Endothelial cell of umbilical vein (primary cell): Measurements from ENCODE around the gene C2CD3. TPM values are rescaled to one million over a fixed set of nuclear protein-coding genes. Genes with fewer than 3 reads are reported as not detected.

Experiments used
- BruUV-seq: library from RNA; stranded (reverse); fragments of 400-500 nt; replicated peaks from 2 replicates; lab custom pipeline; 2021; lab: Mats Ljungman, UMichigan
- CTCF ChIA-PET: fragments of 300-600, 350-600 bp; sonication (Branson Sonifier 250); formaldehyde crosslinking; loops from one replicate; lab custom pipeline; 2021; ENCODE audit warnings: antibody characterized with exemption, inconsistent platforms; lab: Charles Lee
- POLR2A ChIA-PET: fragments of 300-600, 350-600 bp; sonication (Branson Sonifier 250); formaldehyde crosslinking; loops from one replicate; lab custom pipeline; 2021; ENCODE audit warnings: antibody characterized with exemption, inconsistent platforms; lab: Charles Lee
- DNase-seq: peaks from one replicate; pipeline ENCODE4 v3.0.0-alpha.2; 2011; ENCODE audit warnings: low read depth, low spot score
- FAIRE-seq: peaks from 2 replicates; lab custom pipeline; 2011; peaks lifted over from hg19 to GRCh38; lab: Jason Lieb, UNC
- H2AFZ ChIP-seq: 2 replicates; pipeline ENCODE4 v1.6.0; 2012; ENCODE audit warnings: low read depth, low read length, control low read depth, inconsistent platforms
- H3K27ac ChIP-seq: 2 replicates; pipeline ENCODE4 v1.5.1; 2011; ENCODE audit warnings: low read depth, mild to moderate bottlenecking, control low read depth, low read length, moderate library complexity; ENCODE audit not compliant: insufficient read depth
- H3K27me3 ChIP-seq, 2 experiments: 2 replicates each; pipeline versions ENCODE4 v1.6.0 to v1.6.1; 2011; ENCODE audit warnings: low read length in 2 of 2, mixed read lengths in 1 of 2; ENCODE audit not compliant: control insufficient read depth in 2 of 2, insufficient read depth in 2 of 2
- H3K36me3 ChIP-seq, 2 experiments: 2 replicates in 1 of 2; 3 replicates in 1 of 2; pipeline ENCODE4 v1.5.1; 2011; ENCODE audit warnings: low read length in 2 of 2, mild to moderate bottlenecking in 1 of 2, moderate library complexity in 1 of 2; ENCODE audit not compliant: control insufficient read depth in 2 of 2, insufficient read depth in 2 of 2; ENCODE audit errors: extremely low read depth in 1 of 2
- H3K4me1 ChIP-seq: 3 replicates; pipeline ENCODE4 v1.5.1; 2011; ENCODE audit warnings: mild to moderate bottlenecking, low read length; ENCODE audit not compliant: control insufficient read depth, insufficient read depth; ENCODE audit errors: extremely low read depth
- H3K4me2 ChIP-seq: 2 replicates; pipeline ENCODE4 v1.6.1; 2011; ENCODE audit warnings: low read length, control low read depth, mixed read lengths; ENCODE audit not compliant: insufficient read depth
- H3K4me3 ChIP-seq, 3 experiments: fragments of 200-600 bp in 1 of 3; sonication (generic), shearing (Covaris generic) in 1 of 3; replicated peaks in 1 of 3; 2 replicates each; pipeline ENCODE4 v1.5.1; 2011 to 2016; ENCODE audit warnings: control low read depth in 3 of 3, low read length in 3 of 3, mild to moderate bottlenecking in 2 of 3, inconsistent platforms in 1 of 3, low read depth in 1 of 3, moderate library complexity in 1 of 3; ENCODE audit not compliant: insufficient read depth in 1 of 3
- H3K79me2 ChIP-seq: 2 replicates; pipeline ENCODE4 v1.6.0; 2012; ENCODE audit warnings: low read length, inconsistent platforms; ENCODE audit not compliant: control insufficient read depth, insufficient read depth
- H3K9ac ChIP-seq: replicated peaks from 2 replicates; pipeline ENCODE3; 2011; ENCODE audit warnings: low read length, control low read depth; ENCODE audit not compliant: insufficient read depth; ENCODE audit errors: extremely low read depth
- H3K9me1 ChIP-seq: replicated peaks from 3 replicates; pipeline ENCODE4 v1.6.0; 2011; ENCODE audit warnings: mild to moderate bottlenecking, low read length; ENCODE audit not compliant: control insufficient read depth, insufficient read depth; ENCODE audit errors: extremely low read depth
- H3K9me3 ChIP-seq: replicated peaks from 2 replicates; pipeline ENCODE4 v1.5.1; 2012; ENCODE audit warnings: low read length, inconsistent platforms; ENCODE audit not compliant: control insufficient read depth, insufficient read depth
- H4K20me1 ChIP-seq: replicated peaks from 2 replicates; pipeline ENCODE3; 2011; ENCODE audit warnings: mild to moderate bottlenecking, low read length; ENCODE audit not compliant: control insufficient read depth, insufficient read depth; ENCODE audit errors: extremely low read depth
- EZH2 ChIP-seq: IDR thresholded peaks from 2 replicates; pipeline ENCODE4 v1.6.1; 2012; ENCODE audit warnings: borderline replicate concordance, low read depth, mild to moderate bottlenecking, moderate library complexity, low read length, inconsistent platforms; ENCODE audit not compliant: severe bottlenecking
- FOS ChIP-seq: IDR thresholded peaks from 2 replicates; pipeline ENCODE4 v1.6.1; 2011; ENCODE audit warnings: mild to moderate bottlenecking, low read length, moderate library complexity, borderline replicate concordance; ENCODE audit not compliant: insufficient read depth
- GATA2 ChIP-seq: IDR thresholded peaks from 2 replicates; pipeline ENCODE4 v1.7.0; 2011; ENCODE audit warnings: low read depth, mild to moderate bottlenecking, moderate library complexity, mixed read lengths, low read length; ENCODE audit not compliant: insufficient read length, insufficient read depth
- JUN ChIP-seq: IDR thresholded peaks from 2 replicates; pipeline ENCODE4 v1.6.1; 2011; ENCODE audit warnings: borderline replicate concordance, low read depth; ENCODE audit not compliant: insufficient read length, insufficient read depth
- MYC ChIP-seq: IDR thresholded peaks from one replicate; pipeline ENCODE4 v1.6.1; 2011; ENCODE audit warnings: mild to moderate bottlenecking, low read depth, low read length
- POLR2A ChIP-seq: IDR thresholded peaks from 2 replicates; pipeline ENCODE4 v1.6.1; 2012; ENCODE audit warnings: low read depth, mild to moderate bottlenecking, control low read depth, low read length
- POLR2AphosphoS5 ChIP-seq: IDR thresholded peaks from 2 replicates; pipeline ENCODE4 v1.6.1; 2012; ENCODE audit warnings: low read depth, mild to moderate bottlenecking, control low read depth, low read length, moderate library complexity; ENCODE audit not compliant: insufficient read depth
- dilution Hi-C: fragments of 300-500 bp; cut with MboI; formaldehyde crosslinking; loops from one replicate; pipeline ENCODE4 v1.15.0; 2019; ENCODE audit warnings: low sequenced_read_pairs; ENCODE audit not compliant: extremely low pct_ligation_motif_present
- intact Hi-C: fragments of 100-400 bp; cut with micrococcal nuclease; formaldehyde crosslinking; loops from one replicate; pipeline ENCODE4 v1.10.0; 2022
- polyA plus RNA-seq, 4 experiments: library from polyadenylated mRNA; depleted of rRNA in 3 of 4; stranded (reverse) in 3 of 4; unstranded in 1 of 4; fragments of >200 nt; gene quantifications; 2 replicates each; pipeline versions ENCODE4 v1.2.1 to v1.2.3, GENCODE V29; 2011 to 2012; ENCODE audit warnings: missing spikeins in 1 of 4
- total RNA-seq: library from RNA; stranded (reverse); gene quantifications from 2 replicates; pipeline ENCODE4 v1.2.3, GENCODE V29; 2021
- TF ChIP-seq, protein P1 (sequence below): IDR thresholded peaks from 2 replicates; pipeline ENCODE4 v1.6.1; 2011; ENCODE audit not compliant: insufficient read depth, insufficient read length
- TF ChIP-seq, protein P2 (sequence below), 2 donors: IDR thresholded peaks; 1 replicate in 1 of 2; 2 replicates in 1 of 2; pipeline ENCODE4 v1.5.1; 2011; ENCODE audit warnings: low read length in 2 of 2, mild to moderate bottlenecking in 2 of 2, moderate library complexity in 2 of 2, control low read depth in 1 of 2, inconsistent platforms in 1 of 2, low read depth in 1 of 2; ENCODE audit not compliant: insufficient read depth in 1 of 2; ENCODE audit errors: extremely low read depth in 1 of 2

Gene C2CD3
- total and polyA plus RNA-seq, 2 donors (not counting 3 experiments of a cell fraction or from before 2014, with no cell fraction given), result 12.9 to 36.6 TPM

DNA sequence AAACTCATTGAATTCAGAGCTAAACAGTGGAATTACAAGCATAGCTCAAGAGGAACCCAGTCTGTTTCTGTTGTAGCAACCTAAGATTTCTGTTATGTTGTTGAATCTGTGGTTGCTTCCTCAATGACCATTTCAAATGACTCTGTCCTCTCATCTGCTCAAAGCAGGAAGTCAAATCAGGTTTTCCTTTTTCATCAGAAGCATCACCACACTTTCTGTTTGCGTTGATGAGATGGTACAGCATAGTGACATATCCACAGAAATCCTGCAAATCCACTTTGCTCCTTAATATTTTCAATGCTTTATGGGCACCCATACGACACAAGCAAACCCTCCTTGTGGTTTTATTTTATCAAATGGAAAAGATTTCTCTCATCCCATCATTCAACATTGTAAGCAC lies 175.6 kb downstream of the C2CD3 start:
- intact Hi-C loops (no loop called here), dilution Hi-C loops (no loop called here)
- no peaks in the 10 kb centered on the region for H3K4me1 ChIP-seq
- H3K9me1 ChIP-seq, result no peaks in the 10 kb centered on the region
- H3K9ac ChIP-seq, result no peak overlapping the region
- peak; percentile 18 for DNase-seq
- H3K36me3 ChIP-seq, result no peaks in the 10 kb centered on the region
- ChIA-PET POLR2A (no interaction called here), CTCF (no interaction called here)
- H3K9me3 ChIP-seq, result no peaks in the 10 kb centered on the region
- no peaks in the 10 kb centered on the region for H4K20me1 ChIP-seq
- no peak overlapping the region for H3K4me2 ChIP-seq
- FAIRE-seq, result no peak
- H3K79me2 ChIP-seq, result no peaks in the 10 kb centered on the region
- H3K27ac ChIP-seq, result no peak overlapping the region
- H3K4me3 ChIP-seq, result no peak overlapping the region
- H2AFZ ChIP-seq, result no peak overlapping the region
- no peak for TF ChIP-seq GATA2
- no peak for TF ChIP-seq FOS
- TF ChIP-seq POLR2A, result no peak
- no peak for TF ChIP-seq EZH2
- TF ChIP-seq, protein P1, sequence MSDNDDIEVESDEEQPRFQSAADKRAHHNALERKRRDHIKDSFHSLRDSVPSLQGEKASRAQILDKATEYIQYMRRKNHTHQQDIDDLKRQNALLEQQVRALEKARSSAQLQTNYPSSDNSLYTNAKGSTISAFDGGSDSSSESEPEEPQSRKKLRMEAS, result no peak
- no peak for TF ChIP-seq MYC
- TF ChIP-seq, protein P2, sequence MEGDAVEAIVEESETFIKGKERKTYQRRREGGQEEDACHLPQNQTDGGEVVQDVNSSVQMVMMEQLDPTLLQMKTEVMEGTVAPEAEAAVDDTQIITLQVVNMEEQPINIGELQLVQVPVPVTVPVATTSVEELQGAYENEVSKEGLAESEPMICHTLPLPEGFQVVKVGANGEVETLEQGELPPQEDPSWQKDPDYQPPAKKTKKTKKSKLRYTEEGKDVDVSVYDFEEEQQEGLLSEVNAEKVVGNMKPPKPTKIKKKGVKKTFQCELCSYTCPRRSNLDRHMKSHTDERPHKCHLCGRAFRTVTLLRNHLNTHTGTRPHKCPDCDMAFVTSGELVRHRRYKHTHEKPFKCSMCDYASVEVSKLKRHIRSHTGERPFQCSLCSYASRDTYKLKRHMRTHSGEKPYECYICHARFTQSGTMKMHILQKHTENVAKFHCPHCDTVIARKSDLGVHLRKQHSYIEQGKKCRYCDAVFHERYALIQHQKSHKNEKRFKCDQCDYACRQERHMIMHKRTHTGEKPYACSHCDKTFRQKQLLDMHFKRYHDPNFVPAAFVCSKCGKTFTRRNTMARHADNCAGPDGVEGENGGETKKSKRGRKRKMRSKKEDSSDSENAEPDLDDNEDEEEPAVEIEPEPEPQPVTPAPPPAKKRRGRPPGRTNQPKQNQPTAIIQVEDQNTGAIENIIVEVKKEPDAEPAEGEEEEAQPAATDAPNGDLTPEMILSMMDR (IDR thresholded peaks at IDR 0.05; ENCODE audit: extremely low read depth in 1 of 2, insufficient read depth in 1 of 2, low read depth in 1 of 2, low read length in 2 of 2), result no peak
- no peak for TF ChIP-seq JUN
- no peak for TF ChIP-seq POLR2AphosphoS5
- H3K27me3 ChIP-seq, result peaks cover 0 to 3% of the 10 kb centered on the region in 2 experiments
- BruUV-seq, result no TSS peak
